Measurements from ENCODE around the gene TAS1R1.

The TAS1R1 gene

DNA sequence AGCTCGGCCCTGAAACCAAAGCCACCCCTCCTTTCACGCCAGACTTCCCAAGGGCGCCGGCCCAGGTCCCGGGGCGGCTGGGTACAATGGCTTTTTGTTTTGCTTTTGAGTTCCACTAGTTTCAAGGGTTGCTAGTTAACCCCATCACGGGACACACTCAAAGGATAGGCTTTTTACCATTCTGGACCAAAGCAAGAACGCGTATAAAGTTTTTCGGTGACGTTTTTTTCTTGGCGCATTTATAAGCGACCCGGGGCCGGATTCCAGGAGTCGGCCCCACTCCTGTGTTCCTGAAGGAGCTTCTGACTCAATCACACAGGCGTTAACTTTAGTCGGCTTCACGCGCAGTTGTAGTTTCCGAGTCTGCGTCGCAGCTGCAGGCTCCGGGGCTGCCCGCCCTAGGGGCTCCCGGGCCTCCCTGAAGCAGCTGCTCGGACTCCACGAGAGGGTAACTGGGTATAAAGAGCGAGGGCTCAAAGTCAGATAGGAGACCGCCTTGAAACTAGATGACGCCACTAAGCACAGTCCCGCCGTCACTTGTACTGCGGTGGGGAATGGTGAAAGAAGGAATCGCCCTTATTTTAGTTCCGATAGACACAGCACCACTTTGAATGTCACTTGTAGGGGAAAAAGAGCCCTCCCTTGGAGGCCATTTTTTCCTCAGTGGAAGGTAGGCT is 48.3 kb downstream of the TAS1R1 start:
- DNase-seq (ENCODE audit: low read depth, low spot score): peak; percentile 21

DNA sequence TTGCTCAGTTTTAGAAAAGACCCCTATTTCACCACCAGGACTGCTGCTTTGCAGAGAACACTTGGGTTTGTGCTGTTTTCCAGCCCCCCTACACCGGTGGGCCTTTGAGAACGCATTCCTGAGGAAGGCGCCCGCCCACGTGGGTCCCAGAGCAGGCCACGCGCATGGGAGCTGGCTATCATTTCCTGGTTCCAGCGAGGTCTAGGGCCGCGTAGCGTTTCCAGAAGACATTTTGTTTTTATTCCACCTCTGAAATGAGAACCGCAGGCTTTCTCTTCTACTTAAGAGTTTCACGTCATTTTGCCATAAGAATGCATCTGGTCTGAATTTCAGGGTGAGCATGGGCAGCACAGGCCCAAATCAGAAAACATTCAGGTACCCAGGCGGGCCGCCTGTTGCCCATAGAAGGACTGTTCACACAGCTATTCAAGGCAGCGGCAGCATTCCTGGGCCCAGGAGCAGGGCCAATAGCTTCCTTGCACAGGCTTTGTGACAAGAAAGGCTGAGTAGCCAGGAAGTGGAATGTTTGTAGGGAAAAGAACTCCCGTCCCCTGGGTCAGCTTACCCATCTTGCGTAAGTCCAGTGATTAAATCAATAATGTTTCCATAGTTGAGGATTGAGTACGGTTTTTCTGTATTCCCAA is 48.9 kb downstream of the TAS1R1 start:
- no peak for DNase-seq (ENCODE audit: low read depth, low spot score)

DNA sequence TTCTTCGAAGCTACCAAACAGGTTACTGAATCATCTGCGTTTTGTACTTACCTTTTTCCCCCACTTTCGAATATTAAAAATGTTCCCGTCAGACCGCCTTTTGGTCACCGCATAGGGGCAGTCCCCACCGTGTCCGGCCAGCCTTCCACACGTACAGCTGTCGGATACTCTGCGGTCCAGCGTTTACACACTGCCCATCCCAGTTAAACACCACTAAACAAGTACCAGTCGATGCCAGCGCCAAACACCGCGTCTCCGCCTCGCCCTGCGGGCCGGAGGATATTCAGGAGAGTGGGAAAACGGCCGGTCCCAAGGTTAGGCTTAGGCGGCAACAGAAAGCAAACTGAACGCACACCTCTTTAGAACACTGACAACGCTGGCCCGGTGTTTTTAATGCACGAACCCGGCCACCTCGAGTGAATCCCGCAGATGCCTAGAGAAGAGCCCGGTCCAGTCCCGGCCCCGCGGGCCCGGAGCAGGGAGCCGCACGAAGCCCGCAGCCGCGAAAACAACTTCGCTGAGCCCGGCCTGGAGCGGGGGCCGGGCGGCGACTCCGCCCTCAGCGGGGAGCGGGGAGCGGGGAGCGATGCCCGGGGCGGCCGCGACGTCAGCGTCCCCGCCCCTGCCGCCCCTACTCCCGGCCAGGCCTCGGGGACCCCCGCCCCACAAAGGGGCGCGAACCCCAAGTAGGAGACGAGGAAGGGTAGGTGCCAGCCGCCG is 57.7 kb downstream of the TAS1R1 start:
- DNase-seq (ENCODE audit: low read depth, low spot score): no peak

DNA sequence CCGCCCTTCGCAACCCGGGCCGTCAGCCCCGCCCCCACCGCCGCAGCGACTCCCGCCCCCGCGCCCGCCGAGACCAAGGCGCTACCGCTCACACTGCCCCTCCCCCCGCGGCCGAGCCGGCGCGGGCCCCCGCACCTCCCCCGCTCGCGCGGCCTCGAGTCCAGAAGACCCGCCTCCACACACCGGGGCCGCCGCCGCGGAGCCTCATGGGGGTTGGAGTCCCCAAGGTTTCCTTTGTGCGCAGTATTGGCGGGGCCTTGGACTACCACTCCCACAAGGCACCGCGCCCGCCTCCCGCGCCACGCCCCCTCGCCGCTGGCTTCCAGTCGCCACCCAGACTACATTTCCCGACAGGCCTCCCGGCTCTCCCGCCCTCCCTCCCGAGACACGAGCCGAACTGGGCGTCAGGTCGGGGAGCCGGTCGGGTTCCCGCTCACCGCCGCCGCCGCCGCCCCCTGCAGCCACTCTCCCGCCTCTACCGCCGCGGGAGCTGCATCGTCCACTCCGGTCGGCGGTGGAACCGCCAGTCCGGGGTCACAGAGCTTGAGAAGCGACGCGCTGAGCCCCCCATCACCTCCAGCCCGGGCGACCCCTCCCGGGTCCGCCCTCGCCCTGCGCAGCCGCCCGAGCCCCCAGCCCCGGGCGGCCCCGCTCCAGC is 58.4 kb downstream of the TAS1R1 start, which contains the start of gene PHF13:
Gene PHF13 (plus strand): TSS at position 371 of the 658 bp plus-strand sequence. CDS start 336 bp downstream, outside the sequence.
- peak; percentile 98 for DNase-seq (ENCODE audit: low read depth, low spot score)

DNA sequence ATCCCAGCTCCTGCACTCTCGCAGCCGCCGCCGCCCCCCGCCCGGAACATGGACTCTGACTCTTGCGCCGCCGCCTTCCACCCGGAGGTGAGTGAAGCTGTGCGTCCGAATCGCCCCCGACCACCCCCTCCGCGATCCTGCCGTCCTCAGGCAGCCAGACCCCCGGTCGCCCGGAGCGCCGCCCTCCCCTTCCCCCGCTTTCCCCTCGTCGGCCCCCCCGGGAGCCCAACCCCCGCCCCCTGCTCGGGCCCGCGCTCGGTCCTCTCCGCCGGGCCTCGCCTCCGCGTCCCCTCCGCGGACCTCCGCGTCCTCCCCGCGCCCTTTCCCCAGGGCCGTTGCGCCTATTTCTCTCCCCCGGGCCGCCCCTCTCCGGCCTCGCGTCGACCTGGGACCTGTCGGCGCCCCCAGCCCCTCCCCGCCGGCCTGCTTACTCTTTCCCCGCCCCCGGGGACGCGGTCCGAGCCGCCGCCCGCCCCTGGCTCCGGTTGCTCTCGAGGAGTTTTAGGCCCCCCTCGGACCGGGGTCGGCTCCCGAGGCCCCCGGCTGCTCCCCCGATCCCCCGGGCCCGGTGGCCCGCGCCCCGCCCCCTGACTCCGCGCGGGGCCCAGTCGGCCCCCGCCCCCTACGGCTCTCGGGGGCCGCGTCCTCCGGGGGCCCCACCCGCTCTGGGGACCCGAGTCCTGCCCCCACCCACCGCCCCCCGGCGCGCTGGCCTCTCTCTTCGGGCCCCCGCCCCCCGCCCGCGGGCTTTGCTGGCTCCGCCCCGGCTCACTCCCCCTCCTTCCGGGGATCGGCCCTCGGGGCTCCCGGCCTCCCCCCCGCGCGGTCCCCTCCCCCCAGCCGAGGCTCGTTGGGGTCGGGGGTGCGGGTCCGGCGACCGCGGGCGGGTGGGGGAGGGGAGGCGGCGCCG is 59.2 kb downstream of the TAS1R1 start:
- DNase-seq (ENCODE audit: low read depth, low spot score): peak; percentile 30

DNA sequence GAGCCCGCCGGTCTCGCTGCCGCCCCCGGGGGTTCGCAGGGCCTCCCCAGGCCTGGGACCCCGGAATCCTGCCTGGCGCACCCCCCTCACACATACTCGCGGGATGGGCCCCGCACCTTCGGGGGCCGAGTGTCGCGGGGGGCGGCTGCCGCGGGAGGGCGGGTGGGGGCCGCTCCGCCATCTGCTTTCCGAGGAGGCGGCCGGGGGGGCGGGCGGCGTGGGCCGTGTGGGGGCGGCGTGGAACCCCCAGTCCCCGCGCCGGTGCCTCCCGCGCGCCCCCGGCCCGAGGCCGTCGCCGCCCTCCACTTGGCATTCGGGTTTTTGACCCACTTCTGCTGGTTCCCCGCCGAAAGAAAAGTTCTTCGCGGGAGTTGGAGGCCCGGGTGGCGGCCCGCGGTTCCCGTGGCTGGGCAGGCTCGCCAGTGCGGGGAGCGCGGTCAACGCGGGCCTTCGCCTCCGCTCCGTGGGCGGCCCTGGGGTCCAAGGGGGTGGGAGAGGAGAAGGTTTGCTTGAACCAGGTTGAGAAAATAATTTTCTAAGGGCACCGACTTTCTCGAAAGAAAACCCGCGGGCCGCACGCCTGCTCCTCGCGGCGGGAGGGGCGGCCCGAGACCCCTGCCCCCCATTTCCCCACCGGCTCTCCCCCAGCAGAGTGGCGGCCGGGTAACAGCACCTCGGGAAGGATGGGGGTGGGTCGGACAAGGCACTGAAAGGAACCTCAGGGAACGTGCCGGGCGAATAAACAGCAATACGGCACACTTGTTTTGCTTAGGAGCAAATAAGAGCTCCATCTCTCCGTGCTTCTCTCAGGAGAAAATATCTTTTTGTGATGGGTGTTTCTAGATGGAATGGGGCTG is 60.0 kb downstream of the TAS1R1 start:
- no peak for DNase-seq (ENCODE audit: low read depth, low spot score)

DNA sequence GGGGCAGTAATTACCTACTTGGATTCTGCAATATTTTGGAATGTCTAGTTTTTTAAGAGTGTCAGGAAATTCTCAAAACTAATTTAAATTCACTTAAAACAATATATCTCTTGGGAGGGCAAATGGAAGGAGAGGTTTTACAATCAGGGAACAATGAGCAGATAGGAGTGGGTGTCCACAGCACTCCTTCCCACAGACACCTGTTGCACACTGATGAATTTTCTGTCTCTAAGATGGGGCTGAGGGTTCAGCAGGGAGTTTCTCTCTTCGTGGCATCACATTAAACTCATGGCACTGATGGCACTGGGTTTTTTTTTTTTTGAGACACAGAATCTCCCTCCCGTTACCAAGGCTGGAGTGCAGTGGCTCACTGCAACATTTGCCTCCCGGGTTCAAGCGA is 63.9 kb downstream of the TAS1R1 start:
- no peak for DNase-seq (ENCODE audit: low read depth, low spot score)

DNA sequence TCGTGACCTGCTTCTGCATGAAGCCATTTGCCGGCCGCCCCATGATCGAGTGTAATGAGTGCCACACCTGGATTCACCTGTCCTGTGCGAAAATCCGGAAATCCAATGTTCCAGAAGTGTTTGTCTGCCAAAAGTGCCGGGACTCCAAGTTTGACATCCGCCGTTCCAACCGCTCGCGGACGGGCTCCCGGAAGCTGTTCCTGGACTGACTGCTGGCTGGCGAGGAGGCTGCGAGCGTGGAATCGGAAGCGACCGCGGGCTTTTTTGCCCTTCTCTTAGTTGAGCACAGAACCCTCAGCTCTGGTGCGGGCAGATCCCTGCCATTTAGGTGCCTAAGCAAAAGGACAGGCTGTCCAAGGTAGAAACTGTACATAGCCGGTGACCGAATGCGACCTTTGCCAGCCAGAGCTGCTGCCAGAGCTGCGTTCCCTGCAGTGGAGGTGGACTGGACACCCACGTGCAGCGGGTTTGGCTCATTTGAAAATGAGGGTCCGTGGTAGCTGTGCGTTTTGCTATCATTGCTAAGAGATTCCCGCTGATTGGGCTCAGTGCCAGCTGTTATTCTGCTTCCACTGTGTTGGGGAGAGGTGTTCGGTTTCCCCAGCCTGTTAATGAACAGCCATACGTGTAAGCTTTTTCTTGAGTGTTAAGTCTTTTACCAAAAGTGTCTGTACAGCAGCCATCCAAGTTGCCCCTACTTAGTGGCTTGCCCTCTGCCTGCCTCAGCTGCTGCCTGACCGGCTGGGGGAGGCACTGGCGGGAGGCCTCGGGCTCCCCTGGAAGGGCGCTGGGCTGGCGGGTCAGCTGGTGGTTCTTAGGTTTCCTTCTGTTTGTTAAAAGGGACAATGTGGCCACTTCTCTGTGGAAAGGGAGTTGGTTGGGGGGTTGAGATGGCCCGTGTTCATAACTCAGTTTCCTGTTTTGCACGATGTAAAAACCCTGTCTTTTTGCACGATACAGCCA is 66.6 kb downstream of the TAS1R1 start:
- no peak for DNase-seq (ENCODE audit: low read depth, low spot score)

DNA sequence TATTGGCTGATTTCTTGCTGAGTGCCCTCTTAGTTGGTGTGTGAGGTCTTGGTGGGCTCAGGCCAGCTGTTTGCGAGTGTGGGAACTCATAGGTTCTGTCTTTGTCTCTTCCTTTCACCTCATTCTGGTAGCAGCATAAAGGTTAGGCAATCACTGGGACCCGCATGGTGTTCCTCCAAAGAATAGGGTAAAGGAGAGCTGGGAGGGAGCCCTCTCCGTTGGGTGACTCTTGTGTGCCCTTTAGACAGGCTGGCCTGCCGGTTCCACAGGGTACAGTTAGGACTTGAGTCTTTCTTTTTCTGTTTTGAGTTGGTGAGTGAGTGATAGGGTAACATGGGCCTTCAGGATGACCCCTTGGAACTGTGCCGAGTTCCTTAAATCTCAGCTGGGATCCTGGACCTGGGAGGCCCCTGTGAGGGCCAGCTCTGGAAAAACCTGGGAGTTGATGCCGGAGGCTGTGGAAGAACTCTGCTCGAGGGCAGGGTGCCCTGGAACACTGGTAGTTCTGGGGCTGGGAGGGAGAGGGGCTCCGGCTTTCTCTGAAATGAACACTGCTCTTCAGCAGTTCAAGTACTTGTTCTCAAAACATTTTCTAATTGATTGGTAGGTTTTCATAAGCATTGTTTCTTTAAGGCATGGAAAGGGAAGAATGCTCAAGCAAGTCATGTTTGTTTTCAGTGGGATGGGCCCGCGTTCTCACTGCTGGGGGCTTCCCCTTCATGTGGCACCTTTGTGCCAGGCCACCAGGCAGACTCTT is 67.5 kb downstream of the TAS1R1 start:
- DNase-seq (ENCODE audit: low read depth, low spot score): no peak

DNA sequence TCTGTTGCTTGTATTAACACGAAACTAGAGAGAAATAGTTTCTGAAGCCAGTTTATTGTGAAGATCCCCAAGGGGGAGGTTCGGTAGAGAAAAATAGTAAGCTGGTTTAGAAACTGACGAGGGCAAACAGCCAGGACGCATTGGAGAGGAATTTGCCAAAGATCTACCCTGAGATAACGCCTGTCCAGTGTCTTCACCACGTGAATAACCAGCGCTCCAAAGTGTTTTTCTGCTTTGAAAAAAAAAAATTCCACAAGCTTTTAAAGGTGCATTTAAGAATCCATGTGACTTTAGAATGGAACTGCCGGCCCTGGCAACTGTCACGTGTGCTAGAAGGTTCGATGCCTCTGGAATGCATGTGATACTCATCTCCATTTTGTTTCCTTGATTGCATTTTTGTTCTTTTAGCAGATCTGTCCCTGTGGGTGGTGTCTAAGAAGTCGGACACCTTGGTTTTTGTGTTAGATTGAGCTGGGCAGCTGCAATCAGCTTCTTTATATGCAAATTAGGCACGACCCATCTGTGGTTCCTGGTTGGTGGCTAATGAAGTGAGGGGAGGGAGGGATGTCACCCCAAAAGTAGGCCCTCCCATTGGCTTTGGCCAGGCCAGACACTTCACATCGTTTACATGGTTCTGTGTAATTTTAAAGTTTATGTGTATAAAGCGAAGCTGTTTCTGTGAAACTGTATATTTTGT is 68.3 kb downstream of the TAS1R1 start:
- DNase-seq (ENCODE audit: low read depth, low spot score): no peak

DNA sequence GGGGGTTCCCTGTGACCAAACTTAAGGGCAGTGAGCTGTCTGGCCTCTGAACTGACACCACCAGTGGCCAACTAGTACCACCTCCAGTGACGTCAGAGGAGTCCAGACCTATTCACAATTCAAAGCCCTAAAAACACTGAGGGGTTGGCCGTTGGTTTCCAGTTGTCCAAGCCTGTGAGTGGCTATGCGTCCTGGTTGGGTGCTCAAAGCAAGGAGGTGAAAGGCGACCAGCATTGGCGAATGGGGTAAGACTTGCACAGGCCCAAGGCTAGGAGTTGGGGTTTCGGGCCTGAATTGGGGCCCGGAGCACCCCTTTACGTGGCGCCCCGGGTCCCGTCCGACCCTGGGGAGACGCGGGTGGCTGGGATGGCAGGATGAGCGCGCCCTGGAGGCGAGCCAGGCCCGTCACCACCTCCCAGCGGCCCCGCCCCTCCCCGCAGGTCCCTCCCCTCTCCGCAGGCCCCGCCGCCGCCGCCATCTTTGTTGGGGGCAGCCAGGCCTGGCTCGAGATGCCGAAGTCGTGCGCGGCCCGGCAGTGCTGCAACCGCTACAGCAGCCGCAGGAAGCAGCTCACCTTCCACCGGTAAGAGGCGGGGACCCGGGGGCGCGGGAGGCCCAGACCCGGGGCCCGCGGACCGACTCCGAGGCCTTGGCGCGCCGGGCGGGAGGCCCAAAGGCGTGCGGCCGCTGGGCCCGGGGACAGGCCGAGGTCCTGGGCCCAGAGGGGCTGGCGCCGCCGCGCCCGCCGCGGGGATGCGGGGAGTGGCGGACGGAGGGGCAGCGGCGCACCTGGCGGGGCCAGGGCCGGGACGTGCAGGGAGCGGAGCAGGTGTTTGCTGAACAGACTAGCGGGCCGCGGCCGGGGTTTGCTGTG is 69.8 kb downstream of the TAS1R1 start, which contains the start of gene THAP3:
Gene THAP3 (plus strand): TSS at position 159 of the 874 bp plus-strand sequence. CDS start 351 bp downstream, at position 510.
- peak; percentile 75 for DNase-seq (ENCODE audit: low read depth, low spot score)

DNA sequence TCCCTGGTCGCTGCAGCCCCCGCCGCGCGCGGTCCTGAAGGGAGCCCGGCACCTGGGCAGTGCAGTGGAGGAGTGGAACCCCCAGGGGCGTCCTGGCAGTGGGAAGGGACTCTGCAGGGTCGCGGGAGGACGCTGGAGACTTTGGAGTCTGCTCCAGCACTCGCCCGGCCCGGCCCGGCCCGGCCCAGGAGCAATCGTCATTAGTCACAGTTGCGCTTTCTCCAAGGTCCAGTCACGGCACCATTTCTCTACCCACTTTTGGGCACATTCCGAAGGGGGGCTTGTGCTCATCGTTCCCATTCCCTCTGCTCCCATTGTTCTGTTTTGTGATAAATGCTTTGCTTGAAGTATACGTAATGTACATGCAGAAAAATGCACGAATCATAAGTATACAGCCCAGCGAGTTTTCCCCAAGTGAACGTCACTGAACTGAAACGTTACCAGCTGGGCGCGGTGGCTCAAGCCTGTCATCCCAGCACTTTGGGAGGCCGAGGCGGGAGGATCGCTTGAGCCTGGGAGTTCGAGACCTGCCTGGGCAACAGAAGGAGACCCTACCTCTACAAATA is 70.6 kb downstream of the TAS1R1 start:
- no peak for DNase-seq (ENCODE audit: low read depth, low spot score)

DNA sequence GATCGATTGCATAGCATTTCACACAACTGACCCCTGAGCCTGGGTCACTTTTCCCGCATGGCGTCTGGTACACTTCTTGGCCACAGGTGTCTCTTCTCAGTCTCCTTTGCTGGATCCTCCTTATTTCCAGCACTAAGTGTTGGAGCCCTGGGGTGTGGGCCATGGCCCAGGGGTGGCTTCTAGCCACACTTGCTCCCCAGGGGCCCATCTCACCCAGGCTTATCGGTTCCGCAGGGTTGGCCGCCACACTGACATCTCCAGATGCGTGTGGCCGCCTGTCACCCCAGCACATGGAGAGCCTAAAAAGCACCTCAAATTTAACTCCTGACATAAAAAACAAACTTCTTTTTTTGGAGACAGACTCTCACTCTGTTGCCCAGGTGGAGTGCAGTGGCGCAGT is 71.9 kb downstream of the TAS1R1 start:
- DNase-seq (ENCODE audit: low read depth, low spot score): no peak

DNA sequence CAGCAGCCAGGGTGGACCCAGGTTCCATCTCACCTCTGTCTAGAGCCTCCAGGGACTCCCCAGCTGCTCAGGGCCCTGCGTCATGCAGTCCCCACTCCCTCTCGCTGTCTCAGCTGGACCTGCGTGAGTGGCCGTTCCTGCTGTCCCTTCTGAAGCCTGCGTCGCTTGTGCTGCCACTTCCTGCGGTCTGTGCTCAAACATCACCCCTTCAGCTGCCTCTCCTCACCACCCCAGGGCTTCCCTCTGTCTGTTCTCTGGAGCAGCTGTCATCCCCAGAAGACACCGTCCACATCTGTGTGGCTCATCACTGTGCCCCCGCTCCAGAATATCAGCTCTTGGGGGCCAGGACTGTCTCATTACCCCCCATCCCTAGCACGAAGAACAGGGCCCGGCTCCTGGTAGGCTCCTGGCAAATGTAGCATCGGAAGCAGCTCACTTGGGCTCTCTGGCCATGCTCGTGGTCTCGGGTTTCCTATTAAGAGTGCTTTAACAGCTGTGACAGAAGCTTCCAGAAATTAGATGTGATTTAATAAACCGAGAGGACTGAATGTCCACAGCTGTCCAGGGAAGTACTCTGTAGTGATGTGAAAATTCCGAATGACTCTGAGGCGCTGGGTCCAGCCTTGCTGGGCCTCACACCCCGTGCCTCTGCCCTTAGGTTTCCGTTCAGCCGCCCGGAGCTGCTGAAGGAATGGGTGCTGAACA is 72.9 kb downstream of the TAS1R1 start:
- no peak for DNase-seq (ENCODE audit: low read depth, low spot score)

DNA sequence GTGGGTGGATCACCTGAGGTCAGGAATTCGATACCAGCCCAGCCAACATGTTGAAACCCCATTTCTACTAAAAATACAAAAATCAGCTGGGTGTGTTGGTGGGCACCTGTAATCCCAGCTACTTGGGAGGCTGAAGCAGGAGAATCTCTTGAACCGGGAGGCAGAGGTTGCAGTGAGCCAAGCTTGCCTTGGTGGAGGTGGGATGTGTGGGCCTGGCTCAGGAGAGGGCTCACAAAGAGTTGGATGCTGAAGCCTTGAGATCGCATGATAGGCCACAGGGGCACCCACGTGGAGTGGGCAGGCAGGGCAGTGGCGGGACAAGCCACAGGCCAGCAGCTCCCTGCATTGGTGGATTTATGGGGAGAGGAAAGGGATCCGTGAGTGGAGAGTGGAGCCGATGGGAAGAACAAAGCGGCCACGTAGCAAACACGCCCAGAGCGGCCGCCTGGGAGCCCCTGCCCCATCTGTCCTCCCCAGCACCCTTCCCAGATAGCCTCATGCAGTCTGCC is 73.9 kb downstream of the TAS1R1 start:
- DNase-seq (ENCODE audit: low read depth, low spot score): no peak
